ENCODE measurements around the gene ZNF438.

DNA sequence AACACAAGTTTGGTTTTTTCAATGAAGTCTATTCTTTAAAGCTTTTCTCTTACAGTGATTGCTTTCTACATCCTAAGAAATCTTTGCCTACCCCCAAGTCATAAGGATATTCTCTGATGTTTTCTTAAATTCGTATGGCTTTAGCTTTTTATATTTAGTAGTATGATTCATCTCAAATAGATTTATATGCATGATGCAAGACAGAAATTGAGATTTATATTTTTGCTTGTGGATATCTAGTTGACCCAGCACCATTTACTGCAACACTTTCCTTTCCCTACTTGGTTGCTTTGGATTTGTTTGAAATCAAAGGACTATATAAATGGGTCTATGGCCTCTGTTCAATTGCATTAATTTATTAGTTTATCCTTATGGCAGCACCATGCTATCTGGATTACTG lies 113.9 kb downstream of the ZNF438 start:
- TF ChIP-seq EZH2phosphoT487 (IDR thresholded peaks at IDR 0.05): no peak
- TF ChIP-seq, protein P1, sequence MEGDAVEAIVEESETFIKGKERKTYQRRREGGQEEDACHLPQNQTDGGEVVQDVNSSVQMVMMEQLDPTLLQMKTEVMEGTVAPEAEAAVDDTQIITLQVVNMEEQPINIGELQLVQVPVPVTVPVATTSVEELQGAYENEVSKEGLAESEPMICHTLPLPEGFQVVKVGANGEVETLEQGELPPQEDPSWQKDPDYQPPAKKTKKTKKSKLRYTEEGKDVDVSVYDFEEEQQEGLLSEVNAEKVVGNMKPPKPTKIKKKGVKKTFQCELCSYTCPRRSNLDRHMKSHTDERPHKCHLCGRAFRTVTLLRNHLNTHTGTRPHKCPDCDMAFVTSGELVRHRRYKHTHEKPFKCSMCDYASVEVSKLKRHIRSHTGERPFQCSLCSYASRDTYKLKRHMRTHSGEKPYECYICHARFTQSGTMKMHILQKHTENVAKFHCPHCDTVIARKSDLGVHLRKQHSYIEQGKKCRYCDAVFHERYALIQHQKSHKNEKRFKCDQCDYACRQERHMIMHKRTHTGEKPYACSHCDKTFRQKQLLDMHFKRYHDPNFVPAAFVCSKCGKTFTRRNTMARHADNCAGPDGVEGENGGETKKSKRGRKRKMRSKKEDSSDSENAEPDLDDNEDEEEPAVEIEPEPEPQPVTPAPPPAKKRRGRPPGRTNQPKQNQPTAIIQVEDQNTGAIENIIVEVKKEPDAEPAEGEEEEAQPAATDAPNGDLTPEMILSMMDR (IDR thresholded peaks at IDR 0.05): no peak

All from neural progenitor cell (in vitro differentiated cells).